Fibroblast of gingiva (primary cell): ENCODE results near the gene TMEM203.
A peak's percentile ranks its signal among the peaks of the same experiment; 100 is the strongest.
"Not testable (repeated sequence)": the region's sequence is repeated elsewhere in the genome, so short reads cannot be mapped to it uniquely, and the experiment has no call there.

Source experiments
- DNase-seq: peaks from one replicate; pipeline ENCODE4 v3.0.0-alpha.2; 2011; ENCODE audit warnings: low read depth

The TMEM203 gene

GRCh38 chr9:137242269-137243203, 37.1 kb upstream of the TMEM203 start:
- DNase-seq: no peak

GRCh38 chr9:137241490-137242268, 36.2 kb upstream of the TMEM203 start:
- DNase-seq: peak; percentile 31

- peak; percentile 100 for DNase-seq
Observed at GRCh38 chr9:137240841-137241489, 35.5 kb upstream of the TMEM203 start, which contains the start of gene TUBB4B. TUBB4B (plus strand) TSS chr9:137241287; CDS start chr9:137241361, 74 bp downstream.

GRCh38 chr9:137240318-137240840, 34.9 kb upstream of the TMEM203 start:
- DNase-seq: peak; percentile 88

GRCh38 chr9:137239541-137240200, 34.2 kb upstream of the TMEM203 start:
- DNase-seq: not testable (repeated sequence)

GRCh38 chr9:137237759-137238726, 32.6 kb upstream of the TMEM203 start:
- no peak for DNase-seq

- no peak for DNase-seq
Observed at GRCh38 chr9:137236936-137237421, 31.5 kb upstream of the TMEM203 start.

GRCh38 chr9:137236238-137236935, 30.9 kb upstream of the TMEM203 start:
- DNase-seq: peak; percentile 39

GRCh38 chr9:137235424-137236237, 30.2 kb upstream of the TMEM203 start:
- no peak for DNase-seq

GRCh38 chr9:137234758-137235423, 29.4 kb upstream of the TMEM203 start:
- DNase-seq: no peak

GRCh38 chr9:137234055-137234697, 28.7 kb upstream of the TMEM203 start:
- no peak for DNase-seq

GRCh38 chr9:137233143-137233980, 27.9 kb upstream of the TMEM203 start:
- no peak for DNase-seq

GRCh38 chr9:137232510-137232909, 27.1 kb upstream of the TMEM203 start:
- DNase-seq: no peak

GRCh38 chr9:137232101-137232500, 26.7 kb upstream of the TMEM203 start:
- no peak for DNase-seq

- DNase-seq: no peak
Observed at GRCh38 chr9:137231372-137232039, 26.1 kb upstream of the TMEM203 start.
